Suprapubic skin (tissue), 3 donors: ENCODE data around the gene FBP1.

ENCODE experiments used
- CTCF ChIP-seq, 2 donors: fragments of 200-600 bp in 1 of 2; fragments of 450-650 bp in 1 of 2; sonication (generic) in 1 of 2; IDR thresholded peaks; one replicate each; pipeline ENCODE4 v1.5.1; 2016 to 2019; ENCODE audit warnings: antibody characterized with exemption in 2 of 2, mild to moderate bottlenecking in 1 of 2, moderate library complexity in 1 of 2
- EP300 ChIP-seq: sonication (generic); formaldehyde crosslinking; IDR thresholded peaks from one replicate; pipeline ENCODE4 v1.6.1; 2017; ENCODE audit warnings: antibody characterized with exemption
- POLR2A ChIP-seq, 2 donors: fragments of 450-650 bp; IDR thresholded peaks; one replicate each; pipeline ENCODE4 v1.6.1; 2017; ENCODE audit warnings: antibody characterized with exemption in 2 of 2, mild to moderate bottlenecking in 2 of 2, moderate library complexity in 2 of 2

DNA sequence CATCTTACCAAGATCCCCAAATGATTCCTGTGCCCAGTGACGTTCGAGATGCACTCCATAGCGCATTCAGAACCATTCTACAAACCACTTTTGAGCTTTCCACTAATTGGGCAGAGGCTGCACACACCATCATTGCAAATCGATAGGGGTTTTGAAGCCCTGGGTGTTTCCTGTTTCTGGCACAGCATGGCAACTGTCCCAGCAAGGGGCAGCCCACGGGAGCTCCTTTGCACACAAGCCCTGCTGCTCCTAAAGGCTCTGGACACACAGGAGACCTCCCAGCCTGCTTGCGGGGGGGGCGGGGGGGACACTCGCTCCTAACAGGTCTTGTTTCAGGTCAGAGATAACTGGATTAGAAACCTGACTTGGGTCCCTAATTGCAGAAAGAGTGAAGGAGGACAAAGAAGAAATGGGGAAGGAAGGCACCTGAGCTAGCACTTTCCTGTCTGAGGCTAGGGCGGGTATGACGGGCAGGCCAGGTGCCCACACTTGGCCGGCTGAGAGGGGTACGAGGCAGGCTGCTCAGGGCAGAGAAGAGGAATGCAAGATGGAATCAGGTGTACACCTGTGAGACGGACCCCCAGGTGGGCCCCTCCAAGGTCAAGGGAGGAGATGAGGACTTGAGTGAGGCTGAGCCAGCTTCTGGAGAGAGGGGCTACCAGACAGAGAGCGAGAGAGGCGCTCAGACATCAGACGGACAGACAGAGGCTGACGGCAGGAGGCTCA is 820 bp downstream of the FBP1 start:
- TF ChIP-seq CTCF (IDR thresholded peaks at IDR 0.05) (no peak), POLR2A (IDR thresholded peaks at IDR 0.05) (no peak), EP300 (no peak)
